MM.1S (cell line): ENCODE results near the gene FAS.

Source experiments
- EZH2 ChIP-seq: fragments of 300-600 bp; sonication (generic); optimal IDR thresholded peaks from 2 replicates; pipeline ENCODE3; 2017; ENCODE audit warnings: low read depth, mild to moderate bottlenecking, antibody characterized with exemption, low read length, mixed read lengths
- EZH2phosphoT487 ChIP-seq: fragments of 300-600 bp; sonication (generic); IDR thresholded peaks from 2 replicates; pipeline ENCODE4 v1.6.1; 2018; ENCODE audit warnings: antibody characterized with exemption, low read length
- TF ChIP-seq, protein P1 (sequence below): fragments of 300-600 bp; sonication (generic); IDR thresholded peaks from 2 replicates; pipeline ENCODE4 v1.5.1; 2016; ENCODE audit warnings: antibody characterized with exemption, low read length, mixed read lengths

DNA sequence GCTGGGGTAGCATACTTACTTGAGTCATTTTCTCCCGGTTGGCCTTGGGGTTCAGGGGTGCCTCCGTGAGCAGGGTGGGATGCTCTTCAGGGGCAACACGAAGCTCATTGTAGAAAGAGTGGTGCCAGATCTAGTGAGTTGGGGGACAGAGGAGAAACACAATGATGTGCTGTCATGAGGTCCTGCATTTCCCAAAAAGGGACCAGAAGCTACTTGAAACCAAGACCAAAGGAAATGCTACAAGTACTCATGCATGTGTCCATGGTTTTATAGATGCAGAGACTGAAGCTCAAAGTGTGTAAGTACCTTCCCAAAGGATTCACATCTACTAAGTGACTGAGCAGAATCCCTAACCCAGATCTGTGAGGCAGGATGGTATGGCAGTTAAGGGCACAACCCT, 46.8 kb upstream of the FAS start:
- TF ChIP-seq, protein P1, sequence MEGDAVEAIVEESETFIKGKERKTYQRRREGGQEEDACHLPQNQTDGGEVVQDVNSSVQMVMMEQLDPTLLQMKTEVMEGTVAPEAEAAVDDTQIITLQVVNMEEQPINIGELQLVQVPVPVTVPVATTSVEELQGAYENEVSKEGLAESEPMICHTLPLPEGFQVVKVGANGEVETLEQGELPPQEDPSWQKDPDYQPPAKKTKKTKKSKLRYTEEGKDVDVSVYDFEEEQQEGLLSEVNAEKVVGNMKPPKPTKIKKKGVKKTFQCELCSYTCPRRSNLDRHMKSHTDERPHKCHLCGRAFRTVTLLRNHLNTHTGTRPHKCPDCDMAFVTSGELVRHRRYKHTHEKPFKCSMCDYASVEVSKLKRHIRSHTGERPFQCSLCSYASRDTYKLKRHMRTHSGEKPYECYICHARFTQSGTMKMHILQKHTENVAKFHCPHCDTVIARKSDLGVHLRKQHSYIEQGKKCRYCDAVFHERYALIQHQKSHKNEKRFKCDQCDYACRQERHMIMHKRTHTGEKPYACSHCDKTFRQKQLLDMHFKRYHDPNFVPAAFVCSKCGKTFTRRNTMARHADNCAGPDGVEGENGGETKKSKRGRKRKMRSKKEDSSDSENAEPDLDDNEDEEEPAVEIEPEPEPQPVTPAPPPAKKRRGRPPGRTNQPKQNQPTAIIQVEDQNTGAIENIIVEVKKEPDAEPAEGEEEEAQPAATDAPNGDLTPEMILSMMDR, result no peak
- TF ChIP-seq EZH2 (no peak), EZH2phosphoT487 (no peak)
